Astrocyte (in vitro differentiated cells and primary cell): ENCODE results near the gene DNAH17. TPM values are rescaled to one million over a fixed set of nuclear protein-coding genes. Genes with fewer than 3 reads are reported as not detected.

Source experiments
- DNase-seq: peaks from one replicate; pipeline ENCODE4 v3.0.0-alpha.2; 2010; ENCODE audit warnings: low read depth
- FAIRE-seq: peaks from 2 replicates; lab custom pipeline; 2011; peaks lifted over from hg19 to GRCh38; lab: Jason Lieb, UNC
- H2AFZ ChIP-seq: 2 replicates; pipeline ENCODE4 v1.6.0; 2012; ENCODE audit warnings: low read depth, low read length, inconsistent platforms
- H3K27ac ChIP-seq: 2 replicates; pipeline ENCODE4 v1.5.1; 2011; ENCODE audit warnings: low read depth, low read length, inconsistent platforms
- H3K27me3 ChIP-seq: 2 replicates; pipeline ENCODE4 v1.6.0; 2011; ENCODE audit warnings: low read length, inconsistent platforms; ENCODE audit not compliant: insufficient read depth
- H3K36me3 ChIP-seq: 2 replicates; pipeline ENCODE4 v1.5.1; 2011; ENCODE audit warnings: low read length, inconsistent platforms; ENCODE audit not compliant: insufficient read depth
- H3K4me1 ChIP-seq: 2 replicates; pipeline ENCODE4 v1.5.1; 2011; ENCODE audit warnings: low read length, inconsistent platforms; ENCODE audit not compliant: insufficient read depth
- H3K4me2 ChIP-seq: 2 replicates; pipeline ENCODE4 v1.6.0; 2012; ENCODE audit warnings: low read length, inconsistent platforms
- H3K4me3 ChIP-seq: 2 replicates; pipeline ENCODE4 v1.5.1; 2011; ENCODE audit warnings: low read depth, mild to moderate bottlenecking, low read length, inconsistent platforms; ENCODE audit not compliant: insufficient read depth
- H3K79me2 ChIP-seq: 2 replicates; pipeline ENCODE4 v1.6.0; 2012; ENCODE audit warnings: mild to moderate bottlenecking, low read length, inconsistent platforms; ENCODE audit not compliant: insufficient read depth
- H3K9ac ChIP-seq: 2 replicates; pipeline ENCODE4 v1.6.0; 2012; ENCODE audit warnings: mild to moderate bottlenecking, low read length, inconsistent platforms
- H3K9me3 ChIP-seq: 2 replicates; pipeline ENCODE4 v1.5.1; 2012; ENCODE audit warnings: low read depth, mild to moderate bottlenecking, low read length, inconsistent platforms; ENCODE audit not compliant: insufficient read depth
- H4K20me1 ChIP-seq: 2 replicates; pipeline ENCODE4 v1.6.0; 2012; ENCODE audit warnings: low read length, inconsistent platforms; ENCODE audit not compliant: insufficient read depth
- H3K27ac Mint-ChIP-seq: one replicate; pipeline ENCODE4 v1.8.0; 2021; ENCODE audit warnings: mild to moderate bottlenecking, mixed read lengths; ENCODE audit not compliant: unreplicated experiment
- H3K27me3 Mint-ChIP-seq: one replicate; pipeline ENCODE4 v1.8.0; 2021; ENCODE audit warnings: low read depth, mixed read lengths; ENCODE audit not compliant: unreplicated experiment
- H3K36me3 Mint-ChIP-seq: one replicate; pipeline ENCODE4 v1.8.0; 2021; ENCODE audit warnings: low read depth, mixed read lengths; ENCODE audit not compliant: unreplicated experiment
- H3K4me1 Mint-ChIP-seq: one replicate; pipeline ENCODE4 v1.8.0; 2021; ENCODE audit warnings: low read depth, mixed read lengths; ENCODE audit not compliant: unreplicated experiment
- H3K4me3 Mint-ChIP-seq: one replicate; pipeline ENCODE4 v1.8.0; 2021; ENCODE audit warnings: mild to moderate bottlenecking, moderate library complexity, mixed read lengths; ENCODE audit not compliant: unreplicated experiment
- H3K9me3 Mint-ChIP-seq: one replicate; pipeline ENCODE4 v1.8.0; 2021; ENCODE audit warnings: mild to moderate bottlenecking, mixed read lengths; ENCODE audit not compliant: unreplicated experiment
- EZH2 ChIP-seq: IDR thresholded peaks from 2 replicates; pipeline ENCODE4 v1.6.1; 2012; ENCODE audit warnings: mild to moderate bottlenecking, low read length, inconsistent platforms; ENCODE audit not compliant: insufficient read depth
- total RNA-seq: library from RNA; stranded (reverse); gene quantifications from 2 replicates; pipeline ENCODE4 v1.2.1, GENCODE V29; 2021
- TF ChIP-seq, protein P1 (sequence below): IDR thresholded peaks from 2 replicates; pipeline ENCODE4 v1.5.1; 2011; ENCODE audit warnings: low read depth, mild to moderate bottlenecking, inconsistent platforms, low read length, moderate library complexity; ENCODE audit not compliant: insufficient read depth

DNAH17 gene
- total RNA-seq, 1 donor from 2014 or later, result 0.14 TPM

- Histone ChIP-seq H3K4me3 (no peak overlapping the region), H3K79me2 (no peaks in the 10 kb centered on the region), H4K20me1 (no peaks in the 10 kb centered on the region), H3K9ac (no peak overlapping the region), H3K4me2 (no peak overlapping the region), H3K36me3 (no peaks in the 10 kb centered on the region), H3K27me3 (peaks cover 2% of the 10 kb centered on the region), H3K4me1 (no peaks in the 10 kb centered on the region), H3K9me3 (no peaks in the 10 kb centered on the region), H3K27ac (no peak overlapping the region), H2AFZ (peak overlapping the region; percentile 63)
- no peak for FAIRE-seq
- H3K27me3 Mint-ChIP-seq, result peaks cover 42% of the 10 kb centered on the region
- TF ChIP-seq EZH2, result no peak
- TF ChIP-seq, protein P1, sequence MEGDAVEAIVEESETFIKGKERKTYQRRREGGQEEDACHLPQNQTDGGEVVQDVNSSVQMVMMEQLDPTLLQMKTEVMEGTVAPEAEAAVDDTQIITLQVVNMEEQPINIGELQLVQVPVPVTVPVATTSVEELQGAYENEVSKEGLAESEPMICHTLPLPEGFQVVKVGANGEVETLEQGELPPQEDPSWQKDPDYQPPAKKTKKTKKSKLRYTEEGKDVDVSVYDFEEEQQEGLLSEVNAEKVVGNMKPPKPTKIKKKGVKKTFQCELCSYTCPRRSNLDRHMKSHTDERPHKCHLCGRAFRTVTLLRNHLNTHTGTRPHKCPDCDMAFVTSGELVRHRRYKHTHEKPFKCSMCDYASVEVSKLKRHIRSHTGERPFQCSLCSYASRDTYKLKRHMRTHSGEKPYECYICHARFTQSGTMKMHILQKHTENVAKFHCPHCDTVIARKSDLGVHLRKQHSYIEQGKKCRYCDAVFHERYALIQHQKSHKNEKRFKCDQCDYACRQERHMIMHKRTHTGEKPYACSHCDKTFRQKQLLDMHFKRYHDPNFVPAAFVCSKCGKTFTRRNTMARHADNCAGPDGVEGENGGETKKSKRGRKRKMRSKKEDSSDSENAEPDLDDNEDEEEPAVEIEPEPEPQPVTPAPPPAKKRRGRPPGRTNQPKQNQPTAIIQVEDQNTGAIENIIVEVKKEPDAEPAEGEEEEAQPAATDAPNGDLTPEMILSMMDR, result no peak
- H3K4me3 Mint-ChIP-seq, result no peak overlapping the region
- DNase-seq, result no peak
- no peaks in the 10 kb centered on the region for H3K9me3 Mint-ChIP-seq
- no peaks in the 10 kb centered on the region for H3K36me3 Mint-ChIP-seq
- no peaks in the 10 kb centered on the region for H3K4me1 Mint-ChIP-seq
- H3K27ac Mint-ChIP-seq, result no peak overlapping the region
These were observed 119.1 kb downstream of the DNAH17 start for GRCh38 chr17:78458091-78458490.

DNA sequence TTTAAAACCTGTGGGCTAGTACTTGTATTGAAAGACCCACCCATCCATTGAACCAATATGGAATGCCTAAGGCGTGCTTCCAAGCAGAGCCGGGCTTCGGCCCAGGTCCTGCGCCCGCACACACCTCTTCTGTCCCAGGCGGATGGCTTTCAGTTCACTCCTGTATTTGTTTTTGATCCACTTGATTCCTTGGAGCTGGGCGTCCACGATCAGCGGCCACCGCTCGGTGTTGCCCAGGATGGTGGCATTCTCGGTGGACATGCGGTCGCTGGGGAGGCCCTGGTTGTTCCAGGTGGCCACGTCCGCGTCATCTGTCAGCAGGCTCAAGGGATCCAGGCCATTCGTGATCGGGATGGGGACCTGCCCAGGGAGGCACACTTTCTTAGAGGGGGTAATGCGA is 122.8 kb downstream of the DNAH17 start:
- no peaks in the 10 kb centered on the region for H3K79me2 ChIP-seq
- H3K4me1 Mint-ChIP-seq, result no peaks in the 10 kb centered on the region
- no peak overlapping the region for H2AFZ ChIP-seq
- no peaks in the 10 kb centered on the region for H3K36me3 ChIP-seq
- no peaks in the 10 kb centered on the region for H3K9me3 Mint-ChIP-seq
- H4K20me1 ChIP-seq, result no peaks in the 10 kb centered on the region
- H3K27ac ChIP-seq, result no peak overlapping the region
- no peaks in the 10 kb centered on the region for H3K36me3 Mint-ChIP-seq
- H3K27ac Mint-ChIP-seq, result no peak overlapping the region
- H3K27me3 Mint-ChIP-seq, result peaks cover 39% of the 10 kb centered on the region
- no peaks in the 10 kb centered on the region for H3K9me3 ChIP-seq
- no peak overlapping the region for H3K4me3 Mint-ChIP-seq
- DNase-seq, result no peak
- no peak overlapping the region for H3K4me2 ChIP-seq
- H3K4me3 ChIP-seq, result no peak overlapping the region
- H3K9ac ChIP-seq, result no peak overlapping the region
- TF ChIP-seq, protein P1, result no peak
- no peak for TF ChIP-seq EZH2
- FAIRE-seq, result no peak
- H3K4me1 ChIP-seq, result no peaks in the 10 kb centered on the region
- H3K27me3 ChIP-seq, result peaks cover 2% of the 10 kb centered on the region

GRCh38 chr17:78451753-78452152 is 125.4 kb downstream of the DNAH17 start:
- TF ChIP-seq, protein P1, result no peak
- TF ChIP-seq EZH2, result no peak
- H3K36me3 Mint-ChIP-seq, result no peaks in the 10 kb centered on the region
- Histone ChIP-seq H2AFZ (no peak overlapping the region), H3K9me3 (no peaks in the 10 kb centered on the region), H3K27ac (no peak overlapping the region), H3K4me2 (no peak overlapping the region), H3K27me3 (peaks cover 2% of the 10 kb centered on the region), H3K79me2 (no peaks in the 10 kb centered on the region), H3K36me3 (no peaks in the 10 kb centered on the region), H4K20me1 (no peaks in the 10 kb centered on the region), H3K4me1 (no peaks in the 10 kb centered on the region), H3K4me3 (no peak overlapping the region), H3K9ac (no peak overlapping the region)
- H3K4me3 Mint-ChIP-seq, result no peak overlapping the region
- H3K27me3 Mint-ChIP-seq, result peaks cover 30% of the 10 kb centered on the region
- no peak overlapping the region for H3K27ac Mint-ChIP-seq
- FAIRE-seq (no peak), DNase-seq (no peak)
- H3K4me1 Mint-ChIP-seq, result no peaks in the 10 kb centered on the region
- H3K9me3 Mint-ChIP-seq, result peaks cover 3% of the 10 kb centered on the region
